T-helper 2 cell (primary cell): Measurements from ENCODE around the gene PTPRN2.

Experiments used
- DNase-seq, 5 experiments: peaks; one replicate each; pipeline versions ENCODE4 v3.0.0 to v3.0.0-alpha.2; 2012 to 2022

Gene PTPRN2

DNA sequence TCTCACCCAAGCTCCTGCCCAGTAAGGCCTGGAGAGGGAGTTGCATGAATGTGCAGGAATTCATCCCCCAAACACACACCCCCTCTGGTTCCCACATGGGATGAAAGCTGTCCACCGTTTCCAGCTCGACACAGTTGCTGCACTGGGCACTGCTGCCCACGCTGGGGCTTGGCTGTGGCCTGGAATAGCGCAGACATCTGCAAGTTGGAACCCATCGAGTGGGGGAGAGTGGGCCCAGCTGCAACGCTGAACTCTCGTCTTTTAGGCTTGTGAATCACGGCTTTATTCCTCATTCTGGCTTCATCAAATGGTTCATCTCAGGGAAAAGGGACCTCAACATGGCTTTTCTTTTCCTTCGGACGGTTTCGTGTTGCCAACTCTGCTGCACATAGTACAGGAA is 986.1 kb downstream of the PTPRN2 start:
- DNase-seq = no peak

DNA sequence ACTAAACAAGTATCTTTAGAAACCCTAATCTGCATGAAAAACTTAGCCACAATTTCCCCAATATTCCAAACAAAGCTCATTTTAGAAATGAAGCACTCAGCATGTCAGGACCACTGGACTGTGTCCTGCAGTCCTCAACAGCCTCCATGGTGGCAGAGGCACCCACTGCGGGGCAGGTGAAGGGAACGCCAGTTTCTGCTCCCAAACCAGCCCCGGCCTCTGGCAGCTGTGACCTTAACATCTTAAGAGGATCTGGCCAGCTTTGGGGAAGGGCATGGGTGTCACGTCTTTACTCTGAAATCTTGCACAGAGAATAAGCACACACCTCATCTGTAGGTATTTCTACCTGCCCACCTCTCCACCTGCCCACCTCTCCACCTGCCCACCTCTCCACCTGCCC is 988.1 kb downstream of the PTPRN2 start:
- DNase-seq = no peak

DNA sequence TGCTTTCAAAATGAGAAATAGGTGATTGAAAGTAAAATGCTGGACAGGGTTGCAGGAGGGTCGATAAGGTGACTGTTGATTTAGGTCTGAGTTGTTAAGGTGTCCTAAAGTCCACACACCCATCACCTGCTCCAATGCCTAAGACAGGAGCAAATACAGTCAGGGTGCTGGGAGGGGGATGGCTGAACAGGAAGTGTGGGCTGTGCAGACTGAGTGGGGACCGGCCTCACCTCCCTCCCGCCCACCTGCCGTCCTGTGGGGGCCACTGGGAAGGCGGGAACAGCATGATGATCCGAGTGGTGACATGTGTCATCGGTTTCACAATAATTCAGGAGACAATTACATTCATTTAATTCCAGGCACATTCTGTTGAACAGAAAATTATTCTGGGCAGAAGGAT is 990.1 kb downstream of the PTPRN2 start:
- no peak for DNase-seq

DNA sequence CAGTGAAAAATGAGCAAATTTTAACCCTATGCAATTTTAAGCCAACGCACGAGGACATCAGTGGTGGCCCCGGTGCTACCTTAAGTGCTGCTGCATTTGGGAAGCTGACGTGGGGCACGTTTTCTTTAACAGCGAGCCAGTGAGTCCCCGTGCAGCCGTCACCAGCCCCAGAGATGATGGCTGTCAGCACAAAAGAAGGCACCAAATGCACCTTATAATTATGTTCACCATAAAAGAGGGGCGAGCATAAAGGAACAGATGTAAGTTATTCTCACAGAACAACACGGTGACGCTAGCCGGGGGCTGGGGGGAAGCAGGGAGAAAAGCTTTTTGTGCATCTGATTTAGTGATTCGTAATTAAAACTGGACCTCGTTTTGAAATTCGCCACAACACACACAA is 990.7 kb downstream of the PTPRN2 start:
- no peak for DNase-seq

DNA sequence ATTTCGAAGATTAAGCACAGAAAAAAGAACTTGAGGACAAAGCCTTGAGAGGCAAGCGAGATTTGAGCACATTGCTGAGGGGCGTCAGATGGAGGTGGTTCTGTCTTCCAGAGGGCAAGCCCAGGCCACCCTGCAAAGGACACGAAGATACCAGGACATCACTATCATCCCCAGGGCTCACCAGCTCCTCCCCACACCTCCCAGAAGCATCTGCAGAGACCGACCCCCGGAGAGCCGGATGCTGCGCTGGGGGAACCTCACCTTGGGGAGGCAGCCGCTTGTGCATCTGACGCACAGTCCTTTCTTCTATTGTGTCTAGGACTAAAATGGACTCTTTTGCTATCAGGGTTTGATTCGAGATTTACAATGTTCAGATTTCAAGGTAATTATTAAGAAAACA is 991.2 kb downstream of the PTPRN2 start:
- DNase-seq = no peak

DNA sequence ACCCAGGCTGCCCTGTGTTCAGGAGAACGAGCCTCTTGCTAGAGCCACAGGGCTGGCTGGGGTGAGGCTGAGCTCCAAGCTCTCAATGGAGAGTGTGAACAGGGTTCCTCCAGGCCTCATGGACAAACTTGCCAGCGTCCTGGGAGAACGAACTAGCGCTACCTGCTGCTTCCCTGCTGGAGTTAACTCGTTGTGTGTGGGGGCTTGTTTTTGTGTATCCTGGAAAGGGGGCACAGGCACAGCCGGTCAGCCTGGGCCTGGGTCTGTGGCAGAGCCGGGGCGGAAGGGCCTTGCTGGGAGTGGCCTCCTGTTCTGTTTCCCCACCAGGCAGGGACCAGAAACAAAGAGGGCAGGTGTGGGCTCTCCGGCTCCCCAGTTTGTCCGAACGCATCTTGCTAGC is 991.6 kb downstream of the PTPRN2 start:
- DNase-seq = no peak

DNA sequence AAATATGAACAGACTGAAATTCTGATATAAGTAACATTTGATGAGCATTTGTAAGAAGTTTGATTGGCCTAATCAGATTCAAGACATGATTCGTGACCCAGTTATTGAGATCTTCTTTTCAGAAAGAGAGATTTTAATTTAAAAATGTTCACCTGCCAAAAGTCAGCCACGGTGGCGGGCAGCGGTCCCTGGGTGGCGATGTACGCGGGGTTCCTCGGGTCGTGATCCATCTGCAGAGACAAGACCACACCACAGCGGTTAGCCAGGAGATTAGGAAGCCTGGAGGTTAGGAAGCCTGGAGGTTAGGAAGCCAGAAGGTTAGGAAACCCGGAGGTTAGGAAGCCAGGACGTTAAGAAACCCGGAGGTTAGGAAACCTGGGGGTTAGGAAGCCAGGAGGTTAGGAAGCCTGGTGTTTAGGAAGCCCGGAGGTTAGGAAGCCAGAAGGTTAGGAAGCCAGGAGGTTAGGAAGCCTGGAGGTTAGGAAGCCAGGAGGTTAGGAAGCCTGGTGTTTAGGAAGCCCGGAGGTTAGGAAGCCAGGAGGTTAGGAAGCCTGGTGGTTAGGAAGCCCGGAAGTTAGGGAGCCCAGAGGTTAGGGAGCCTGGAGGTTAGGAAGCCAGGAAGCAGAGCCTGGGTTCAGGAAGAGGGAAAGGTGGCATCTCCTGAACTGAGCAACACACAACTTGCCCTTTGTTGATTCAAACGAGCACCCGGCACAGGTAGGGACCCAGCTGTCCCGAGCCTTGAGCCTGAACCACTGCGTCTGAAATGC is 992.4 kb downstream of the PTPRN2 start:
- no peak for DNase-seq

DNA sequence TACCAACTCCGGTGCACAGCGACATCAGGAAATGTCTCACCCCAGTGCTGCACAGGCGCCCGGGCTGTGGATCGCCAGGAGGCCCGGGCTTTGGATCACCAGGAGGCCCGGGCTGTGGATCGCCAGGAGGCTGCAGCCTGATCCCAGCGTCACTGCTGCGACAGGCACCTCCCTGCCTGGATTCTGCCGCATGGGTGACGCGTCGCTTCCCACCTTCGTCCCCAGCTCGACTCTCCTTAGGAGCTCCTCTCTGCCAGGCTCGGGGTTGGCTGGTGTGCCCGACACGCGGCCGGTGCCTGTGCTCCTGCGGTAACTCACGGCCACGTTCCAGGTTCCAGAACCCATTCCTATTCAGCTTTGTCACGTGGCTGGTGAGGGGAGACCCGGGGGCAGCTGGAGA is 993.3 kb downstream of the PTPRN2 start:
- no peak for DNase-seq

DNA sequence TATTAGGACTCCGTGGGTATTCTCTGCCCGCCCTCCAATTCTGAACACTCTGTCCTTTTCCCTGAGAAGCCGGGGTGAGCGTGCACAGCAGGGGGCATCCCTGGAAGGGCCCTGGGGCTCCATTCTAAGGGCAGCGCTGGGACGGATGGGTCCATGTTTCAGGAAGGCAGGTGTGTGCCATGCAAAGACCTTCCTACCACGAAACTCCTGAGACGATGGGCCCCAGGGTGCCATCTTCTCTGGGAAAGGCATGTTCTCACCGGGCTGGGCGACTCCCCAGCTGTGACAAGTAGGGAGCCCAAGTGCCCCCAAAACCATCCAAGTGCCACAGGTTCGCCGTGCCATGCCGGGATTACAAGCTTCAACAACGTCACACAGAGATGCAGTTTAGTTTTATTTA is 994.1 kb downstream of the PTPRN2 start:
- no peak for DNase-seq

DNA sequence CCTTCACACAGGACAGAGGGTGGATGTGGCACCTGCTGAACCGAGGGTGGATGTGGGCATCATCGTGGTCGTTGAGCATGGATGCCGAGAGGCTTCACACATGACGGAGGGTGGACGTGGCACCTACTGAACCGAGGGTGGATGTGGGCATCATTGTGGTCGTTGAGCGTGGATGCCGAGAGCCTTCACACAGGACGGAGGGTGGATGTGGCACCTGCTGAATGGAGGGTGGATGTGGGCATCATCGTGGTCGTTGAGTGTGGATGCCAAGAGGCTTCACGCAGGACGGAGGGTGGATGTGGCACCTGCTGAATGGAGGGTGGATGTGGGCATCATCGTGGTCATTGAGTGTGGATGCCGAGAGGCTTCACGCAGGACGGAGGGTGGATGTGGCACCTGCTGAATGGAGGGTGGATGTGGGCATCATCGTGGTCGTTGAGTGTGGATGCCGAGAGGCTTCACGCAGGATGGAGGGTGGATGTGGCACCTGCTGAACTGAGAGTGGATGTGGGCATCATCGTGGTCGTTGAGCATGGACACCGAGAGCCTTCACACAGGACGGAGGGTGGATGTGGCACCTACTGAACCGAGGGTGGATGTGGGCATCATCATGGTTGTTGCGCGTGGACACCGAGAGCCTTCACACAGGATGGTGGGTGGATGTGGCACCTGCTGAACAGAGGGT is 994.8 kb downstream of the PTPRN2 start:
- DNase-seq = peak in 2 of 5 experiments; percentile 15 to 67

DNA sequence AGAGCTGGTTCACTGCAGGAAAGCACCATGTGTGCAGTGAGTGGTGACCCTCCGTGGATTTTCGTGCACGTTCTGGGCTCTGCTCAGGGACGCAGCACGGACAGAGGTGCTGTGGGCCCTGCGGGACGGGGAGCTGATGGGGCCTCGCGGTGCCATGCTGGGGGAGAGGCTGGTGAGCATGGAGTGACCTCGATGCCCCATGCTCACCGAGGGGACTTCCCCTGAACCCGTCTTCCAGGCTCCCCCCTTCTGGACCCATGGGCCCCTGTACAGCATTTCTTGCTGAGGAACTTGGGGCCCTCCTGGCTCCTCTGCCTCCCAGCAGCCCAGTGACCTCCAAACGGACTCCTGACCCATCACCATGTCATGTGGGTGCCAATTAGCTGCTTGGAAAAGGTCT is 997.1 kb downstream of the PTPRN2 start:
- no peak for DNase-seq

DNA sequence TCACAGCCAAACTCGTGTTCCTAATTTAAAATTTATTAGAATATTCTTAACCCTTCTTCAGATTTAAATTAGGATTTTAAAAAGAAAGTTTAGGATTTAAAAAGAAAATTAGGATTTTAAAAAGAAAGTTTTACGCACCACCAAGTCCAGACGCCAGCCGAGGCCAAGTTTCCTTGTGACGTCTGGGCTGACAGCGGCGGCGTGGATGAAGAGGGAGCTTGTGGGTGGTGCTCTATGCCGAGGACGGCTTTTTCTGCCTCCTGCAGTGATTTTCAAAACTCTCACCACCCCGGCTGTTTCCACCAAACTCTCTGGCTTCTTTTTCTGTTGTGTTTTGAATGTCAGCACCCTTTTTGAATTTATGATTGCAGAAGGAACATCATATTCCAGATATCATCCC is 997.9 kb downstream of the PTPRN2 start:
- DNase-seq = no peak

DNA sequence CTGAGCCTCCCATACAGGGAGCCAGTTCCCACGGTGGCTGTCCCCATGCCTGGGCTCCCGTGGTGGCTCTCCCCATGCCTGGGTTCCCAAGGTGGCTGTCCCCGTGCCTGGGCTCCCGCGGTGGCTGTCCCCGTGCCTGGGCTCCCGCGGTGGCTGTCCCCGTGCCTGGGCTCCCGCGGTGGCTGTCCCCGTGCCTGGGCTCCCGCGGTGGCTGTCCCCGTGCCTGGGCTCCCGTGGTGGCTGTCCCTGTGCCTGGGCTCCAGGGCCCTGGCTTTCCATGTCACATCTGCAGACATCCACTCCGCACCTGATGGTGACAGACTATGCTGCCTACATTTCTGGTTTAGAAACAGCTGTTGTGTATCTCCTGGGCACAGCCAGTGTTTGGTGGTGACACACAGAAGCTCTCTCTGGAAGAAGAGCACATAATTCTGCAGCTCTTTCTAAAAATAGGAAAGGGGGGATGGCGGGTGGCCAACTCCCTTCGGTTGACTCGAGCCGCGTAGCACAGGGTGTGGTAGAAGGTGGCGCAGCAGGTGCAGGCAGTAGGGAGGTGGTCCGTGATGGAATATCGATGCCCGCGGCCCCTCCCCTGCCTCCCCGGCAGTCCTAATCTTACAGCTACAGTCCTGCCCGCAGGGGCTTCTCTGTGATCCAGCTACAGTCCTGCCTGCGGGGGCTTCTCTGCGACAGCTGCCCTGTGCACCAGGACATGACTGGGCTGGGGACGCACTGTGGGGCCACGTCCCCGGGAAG is 999.6 kb downstream of the PTPRN2 start:
- DNase-seq = no peak

DNA sequence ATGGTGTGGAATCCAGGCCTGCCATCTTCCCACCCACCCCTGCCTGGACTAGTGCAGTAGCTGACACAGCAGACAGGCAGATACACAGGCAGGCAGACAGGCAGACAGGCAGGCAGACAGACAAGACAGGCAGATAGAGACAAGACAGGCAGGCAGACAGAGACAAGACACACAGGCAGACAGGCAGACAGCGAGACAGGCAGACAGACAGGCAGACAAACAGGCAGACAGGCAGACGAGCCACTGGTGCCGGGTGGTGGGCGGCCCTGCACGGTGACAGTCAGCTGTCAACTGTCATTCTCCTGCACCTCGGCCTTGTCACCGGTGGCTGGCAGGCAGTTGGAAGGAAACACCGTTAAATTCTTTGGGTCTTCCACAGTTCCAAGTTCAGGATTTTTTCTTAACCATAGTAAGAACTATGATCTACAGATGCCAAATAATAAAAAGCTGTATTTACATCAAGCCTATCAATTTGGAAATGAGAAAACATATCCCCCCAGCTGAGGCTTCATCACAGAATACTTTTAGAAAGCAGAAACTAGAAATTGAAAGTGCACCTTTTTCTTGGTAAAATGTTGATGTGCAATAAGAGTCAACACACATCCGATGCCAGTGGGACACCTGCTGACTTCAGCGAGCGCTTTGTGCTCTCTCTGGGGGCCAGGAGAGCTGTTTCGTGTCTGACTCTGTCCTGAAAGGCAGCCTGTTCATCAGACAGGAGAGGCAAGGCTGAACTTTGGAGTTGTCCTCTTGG is 1000.4 kb downstream of the PTPRN2 start:
- DNase-seq = no peak

DNA sequence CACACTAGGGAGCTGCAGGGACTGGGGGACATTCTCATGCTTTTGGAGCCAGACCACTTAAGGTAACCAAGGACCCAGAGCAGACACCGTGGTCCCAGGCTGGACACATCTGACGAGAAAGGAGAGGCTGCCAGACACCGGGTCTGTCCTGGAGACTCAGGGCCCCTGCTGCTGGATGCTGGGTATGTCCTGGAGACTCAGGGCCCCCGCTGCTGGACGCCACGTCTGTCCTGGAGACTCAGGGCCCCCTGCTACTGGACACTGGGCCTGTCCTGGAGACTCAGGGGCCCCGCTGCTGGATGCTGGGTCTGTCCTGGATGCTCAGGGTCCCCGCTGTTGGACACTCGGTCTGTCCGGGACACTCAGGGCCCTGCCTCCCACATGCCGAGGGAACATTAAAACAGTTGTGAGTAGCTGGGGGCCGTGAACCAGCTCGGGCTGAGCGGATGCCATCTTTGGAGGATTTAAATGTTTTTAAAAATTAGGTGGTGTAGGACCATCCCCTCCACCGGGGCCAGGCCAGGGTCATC is 1001.1 kb downstream of the PTPRN2 start:
- DNase-seq = no peak

DNA sequence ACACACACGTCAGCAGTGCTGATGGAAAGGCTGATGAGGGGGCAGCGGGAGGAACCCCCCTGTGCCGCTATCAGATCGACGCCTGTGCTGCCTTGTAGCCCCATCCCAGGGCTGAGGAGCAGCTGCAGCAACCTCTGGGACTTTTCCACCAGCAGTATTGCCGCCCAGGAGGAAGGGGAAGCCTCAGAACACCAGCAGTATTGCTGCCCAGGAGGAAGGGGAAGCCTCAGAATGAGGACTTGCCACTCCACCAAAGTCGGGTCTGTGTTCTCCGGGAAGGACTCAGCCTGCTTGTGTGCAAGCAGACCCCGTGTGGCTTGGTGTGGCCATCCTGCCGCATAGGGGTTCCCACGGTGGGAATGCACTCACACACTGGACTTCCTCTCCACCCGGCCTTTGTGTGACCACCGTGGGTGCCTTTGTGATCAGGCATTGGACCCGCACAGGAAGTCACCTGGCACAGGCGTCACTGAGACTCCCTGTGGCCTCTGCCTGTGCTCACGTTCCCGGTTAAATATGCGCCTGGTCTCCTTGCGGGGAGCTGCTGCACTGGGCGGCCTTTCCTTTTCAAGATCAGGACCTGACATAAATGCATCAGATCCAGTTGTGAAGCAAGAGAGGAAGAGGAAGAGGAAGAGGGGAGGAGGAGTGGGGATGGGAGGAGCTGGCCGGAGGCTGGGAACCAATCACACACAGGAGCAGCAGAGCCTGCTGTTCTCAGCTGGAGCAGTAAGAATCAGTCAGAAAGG is 1002.3 kb downstream of the PTPRN2 start:
- DNase-seq = no peak

DNA sequence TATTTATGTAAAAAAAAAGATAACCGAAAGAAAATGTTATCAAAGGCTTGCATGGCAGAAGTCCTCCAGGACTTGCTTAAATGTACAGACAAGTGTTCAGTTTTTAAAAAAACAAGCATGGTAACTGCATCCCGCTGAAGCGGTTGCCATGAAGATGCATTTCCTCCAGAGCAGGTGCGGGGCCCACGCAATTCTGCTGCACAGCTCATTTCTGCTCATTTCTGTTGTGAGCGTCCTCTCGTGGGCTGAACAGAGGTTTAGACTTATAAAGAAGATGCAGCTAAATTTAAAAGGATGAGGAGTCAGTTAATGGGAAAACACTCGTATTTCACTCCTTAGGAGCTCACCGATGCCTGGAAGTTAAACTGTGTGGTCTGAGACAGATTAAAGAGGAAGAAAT is 1003.2 kb downstream of the PTPRN2 start:
- peak in 1 of 5 experiments; percentile 22 for DNase-seq

DNA sequence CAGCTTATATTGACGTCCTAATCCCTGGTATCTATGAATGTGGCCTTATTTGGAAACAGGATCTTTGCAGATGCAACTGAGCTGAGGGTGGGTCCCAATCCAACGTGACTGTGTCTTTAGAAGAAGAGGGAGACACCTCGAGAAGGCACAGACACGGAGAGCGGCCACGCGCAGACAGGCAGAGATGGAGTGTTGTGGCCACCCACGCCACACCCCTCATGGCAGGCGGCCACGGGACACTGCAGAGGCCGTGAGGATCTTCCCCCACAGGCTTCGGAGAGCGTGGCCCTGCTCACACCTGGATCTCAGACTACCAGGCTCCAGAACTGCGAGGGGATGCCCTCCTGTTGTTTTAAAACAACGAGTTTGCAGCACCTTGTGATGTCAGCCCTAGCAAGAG is 1005.9 kb downstream of the PTPRN2 start:
- no peak for DNase-seq

DNA sequence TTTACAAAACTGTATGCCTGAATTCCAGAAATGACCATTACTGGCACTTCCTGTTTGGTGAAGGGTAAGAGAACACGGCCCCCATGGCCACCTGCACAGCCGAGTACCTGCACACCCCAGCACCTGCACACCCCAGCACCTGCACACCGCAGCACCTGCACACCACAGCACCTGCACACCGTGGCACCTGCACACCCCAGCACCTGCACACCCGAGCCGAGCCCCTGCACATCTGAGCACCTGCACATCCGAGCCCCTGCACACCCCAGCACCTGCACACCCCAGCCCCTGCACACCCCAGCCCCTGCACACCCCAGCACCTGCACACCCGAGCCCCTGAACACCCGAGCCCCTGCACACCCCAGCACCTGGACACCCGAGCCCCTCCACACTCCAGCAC is 1007.3 kb downstream of the PTPRN2 start:
- DNase-seq = no peak

DNA sequence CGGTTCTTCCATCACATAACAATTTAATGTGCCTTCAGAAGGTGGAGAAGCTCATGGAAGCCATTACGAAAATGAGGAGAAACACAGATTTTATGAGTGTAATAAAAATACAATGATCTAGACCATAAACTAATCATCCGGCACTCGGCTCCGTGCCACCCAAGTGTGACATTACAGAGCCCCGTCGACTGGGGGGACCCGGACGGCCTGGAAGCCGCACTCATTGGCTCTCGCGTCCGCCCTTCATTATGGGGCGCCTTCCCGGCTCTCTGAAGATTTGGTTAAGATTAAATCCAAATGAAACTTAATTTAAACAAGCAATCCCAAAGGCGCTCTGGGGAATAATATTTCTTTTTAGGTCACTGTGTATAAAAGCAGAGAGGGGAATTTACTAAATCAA is 1008.2 kb downstream of the PTPRN2 start:
- no peak for DNase-seq

DNA sequence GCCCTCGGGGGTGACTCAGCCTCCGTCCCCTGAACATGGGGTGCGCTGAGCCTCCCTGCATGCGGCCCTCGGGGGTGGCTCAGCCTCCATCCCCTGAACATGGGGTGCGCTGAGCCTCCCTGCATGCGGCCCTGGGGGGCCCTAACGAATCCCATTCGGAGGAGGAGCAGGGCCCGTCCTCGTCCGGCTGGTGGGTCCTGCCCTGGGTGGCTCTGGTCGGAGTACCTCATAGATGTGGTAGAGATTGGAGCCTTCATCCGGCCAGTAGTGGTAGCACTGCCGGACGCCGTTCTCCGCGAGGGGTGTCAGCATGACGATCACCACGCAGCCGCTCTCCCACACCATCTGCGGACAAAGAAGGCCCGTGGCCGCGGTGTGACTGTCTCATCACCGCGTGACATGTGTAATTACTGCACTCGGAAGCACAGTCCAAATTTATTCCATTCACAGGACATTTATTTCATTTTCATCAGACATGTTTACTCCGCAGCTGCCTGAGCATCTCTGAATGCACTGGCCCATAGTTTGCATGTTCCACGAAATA is 1009.8 kb downstream of the PTPRN2 start:
- no peak for DNase-seq

DNA sequence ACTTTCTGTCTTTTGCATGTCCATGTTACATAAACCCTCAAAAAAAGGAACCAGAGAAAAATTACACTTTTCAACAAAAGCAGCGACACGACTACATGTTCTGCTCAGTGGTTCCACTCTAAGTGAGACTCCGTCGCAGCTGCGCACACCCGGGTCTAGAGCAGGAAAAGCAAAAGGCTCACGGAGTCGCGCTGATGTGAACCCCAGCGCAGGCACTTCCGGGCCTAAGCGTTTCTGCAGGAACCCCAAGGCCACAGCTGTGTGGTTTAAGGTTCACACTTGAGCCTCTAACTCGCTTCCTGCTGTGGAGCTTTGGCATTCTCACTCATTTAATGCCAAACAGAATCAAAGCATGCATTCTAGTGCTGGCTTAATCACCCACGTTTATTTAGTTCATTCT is 1010.6 kb downstream of the PTPRN2 start:
- peak in 1 of 5 experiments; percentile 92 for DNase-seq
